GM12874 (cell line): ENCODE data around the gene SPON1.

Source experiments
- CTCF ChIP-seq: IDR thresholded peaks from 2 replicates; pipeline ENCODE4 v1.5.1; 2011; ENCODE audit warnings: low read depth, mild to moderate bottlenecking, control low read depth, low read length, moderate library complexity; ENCODE audit not compliant: insufficient read depth

SPON1 gene

GRCh38 chr11:14259186-14259784, 296.8 kb downstream of the SPON1 start:
- TF ChIP-seq CTCF = no peak

GRCh38 chr11:14259878-14260277, 297.4 kb downstream of the SPON1 start:
- no peak for TF ChIP-seq CTCF

GRCh38 chr11:14261066-14261465, 298.5 kb downstream of the SPON1 start:
- TF ChIP-seq CTCF = no peak

- no peak for TF ChIP-seq CTCF
Measured at GRCh38 chr11:14262271-14262846, 299.8 kb downstream of the SPON1 start.

- TF ChIP-seq CTCF = no peak
Measured at GRCh38 chr11:14264966-14265365, 302.4 kb downstream of the SPON1 start.

- TF ChIP-seq CTCF = no peak
Measured at GRCh38 chr11:14266622-14267021, 304.1 kb downstream of the SPON1 start.

- TF ChIP-seq CTCF = no peak
Measured at GRCh38 chr11:14267861-14268635, 305.5 kb downstream of the SPON1 start.
